Activated CD4-positive, alpha-beta T cell treated with anti-CD3 and anti-CD28 coated beads for 36 hours (primary cell): ENCODE data around the gene DRD1. TPM values are rescaled to one million over a fixed set of nuclear protein-coding genes. Genes with fewer than 3 reads are reported as not detected.

Source experiments
- ATAC-seq: fragments of 200-7000 bp; cut with Tn5 transposase; one replicate; pipeline ENCODE4 v1.10.0; 2021; ENCODE audit warnings: mild to moderate bottlenecking, moderate library complexity
- CTCF ChIA-PET: fragments of 350-600 bp; sonication (Branson Sonifier 250); formaldehyde crosslinking; loops from one replicate; lab custom pipeline; 2021; ENCODE audit warnings: antibody characterized with exemption; lab: Charles Lee
- POLR2A ChIA-PET: fragments of 350-600 bp; sonication (Branson Sonifier 250); formaldehyde crosslinking; loops from one replicate; lab custom pipeline; 2021; ENCODE audit warnings: antibody characterized with exemption, inconsistent platforms; lab: Charles Lee
- DNase-seq: peaks from one replicate; pipeline ENCODE4 v3.0.0-alpha.2; 2020
- H3K27ac Mint-ChIP-seq: one replicate; pipeline ENCODE4 v1.8.0; 2021; ENCODE audit warnings: mixed read lengths
- H3K27me3 Mint-ChIP-seq: one replicate; pipeline ENCODE4 v1.8.0; 2021; ENCODE audit warnings: mixed read lengths
- H3K36me3 Mint-ChIP-seq: one replicate; pipeline ENCODE4 v1.8.0; 2021; ENCODE audit warnings: low read depth, mixed read lengths
- H3K4me1 Mint-ChIP-seq: one replicate; pipeline ENCODE4 v1.8.0; 2021; ENCODE audit warnings: mixed read lengths
- H3K4me3 Mint-ChIP-seq: one replicate; pipeline ENCODE4 v1.8.0; 2021; ENCODE audit warnings: mild to moderate bottlenecking, moderate library complexity, mixed read lengths
- H3K9me3 Mint-ChIP-seq: one replicate; pipeline ENCODE4 v1.8.0; 2021; ENCODE audit warnings: low read depth, mixed read lengths
- intact Hi-C, 2 experiments: fragments of 100-400 bp; cut with DNase I in 1 of 2; cut with micrococcal nuclease in 1 of 2; formaldehyde crosslinking; loops; one replicate each; pipeline versions ENCODE4 v1.14.2 to v1.15.1; 2022 to 2024; cut with DNase I, micrococcal nuclease
- total RNA-seq, 2 experiments: library from RNA; stranded (reverse); gene quantifications; one replicate each; pipeline ENCODE4 v1.2.3, GENCODE V29; 2021

DRD1 gene
- not detected for total RNA-seq

DNA sequence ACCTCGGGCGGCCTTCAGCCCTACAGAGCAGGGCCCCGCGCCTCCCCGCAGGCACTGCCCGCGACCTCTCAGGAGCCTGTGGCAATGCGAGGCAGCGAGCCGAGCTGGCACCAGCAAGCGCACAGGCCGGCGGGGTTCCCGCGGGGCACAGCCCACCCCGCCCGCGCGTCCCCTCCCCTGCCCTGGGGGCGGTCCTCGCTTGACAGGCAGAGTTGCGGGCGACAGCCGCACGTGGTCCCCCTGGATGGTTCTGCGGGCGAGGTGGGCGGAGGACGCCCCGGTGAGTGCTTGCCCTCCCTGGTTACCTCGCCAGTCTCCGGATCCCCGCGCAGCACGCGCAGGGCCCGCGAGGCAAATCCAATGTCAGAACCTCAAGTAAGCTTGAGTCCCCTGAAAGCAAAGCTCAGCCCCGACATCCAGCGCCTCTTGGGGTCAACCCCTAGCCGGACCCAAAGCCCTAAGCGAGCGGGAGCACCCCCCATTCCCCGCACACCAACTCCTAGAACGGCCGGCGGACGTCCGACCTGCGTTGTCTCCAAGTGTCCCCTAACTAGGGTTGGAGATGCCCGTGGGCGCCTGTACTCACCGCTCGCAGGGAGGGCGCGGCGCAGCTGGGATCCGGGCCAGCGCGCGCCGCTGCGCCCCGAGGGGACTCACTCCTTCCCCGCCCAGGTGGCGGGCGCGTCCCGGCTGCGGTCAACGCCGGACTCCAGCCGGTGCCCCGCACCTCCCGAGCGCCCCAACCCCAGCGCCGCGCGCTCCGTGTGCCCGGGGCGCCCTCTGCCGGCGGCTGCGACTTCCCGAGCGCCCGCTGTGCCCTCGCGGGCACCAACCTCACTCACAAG is at the start of gene DRD1:
Gene DRD1, minus strand, starts transcription at position 123 of the 845 bp plus-strand sequence. CDS start 1,083 bp downstream, outside the sequence.
- Mint-ChIP-seq H3K27me3 (peaks cover 52% of the 10 kb centered on the region), H3K9me3 (no peaks in the 10 kb centered on the region), H3K27ac (no peak within 1 kb of the TSS), H3K4me1 (peaks cover 5% of the 10 kb centered on the region), H3K4me3 (peak within 1 kb of the TSS; percentile 40), H3K36me3 (no peaks in the 10 kb centered on the region)
- DNase-seq (peak; percentile 73), ATAC-seq (peak; percentile 86)
- ChIA-PET POLR2A (no interaction called here), CTCF (interaction anchor here (0.6 to 1.5 kb wide), 7 partner anchors 8 to 494 kb away, joined by 3 to 5 read pairs (median 4); no protein-coding TSS in a partner anchor)
- intact Hi-C loops: loop anchor here (1.0 kb wide), 2 partner anchors 493 to 534 kb away; no protein-coding TSS in a partner anchor

DNA sequence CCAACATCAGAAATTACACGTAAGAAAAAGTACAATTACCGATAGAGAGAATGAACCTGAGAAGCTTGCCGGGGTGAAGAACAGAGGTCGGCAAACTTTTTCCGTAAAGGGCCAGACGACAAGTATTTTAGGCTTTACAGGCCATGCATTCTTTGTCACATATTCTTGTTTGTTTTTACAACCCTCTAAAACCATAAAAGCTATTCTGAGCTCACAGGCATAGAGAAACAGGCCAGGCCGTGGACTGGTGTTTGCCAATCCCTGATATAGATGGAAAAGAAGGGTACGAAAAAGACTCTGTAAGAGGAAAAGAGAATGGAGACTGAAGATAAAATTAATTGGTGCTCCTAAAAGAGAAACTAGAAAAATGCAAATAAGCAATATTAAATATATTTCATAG is 49.7 kb upstream of the DRD1 start:
- no peak for DNase-seq
- H3K27me3 Mint-ChIP-seq: no peaks in the 10 kb centered on the region
- intact Hi-C loops: loop anchor here in 1 of 2 experiments (2.0 kb wide), 1 partner anchor 27 kb away; no protein-coding TSS in a partner anchor
- no peaks in the 10 kb centered on the region for H3K9me3 Mint-ChIP-seq
- H3K36me3 Mint-ChIP-seq: peaks cover 64% of the 10 kb centered on the region
- peak overlapping the region; percentile 45 for H3K27ac Mint-ChIP-seq
- POLR2A ChIA-PET: interaction anchor here (0.8 kb wide), 1 partner anchor 9 kb away, joined by 3 read pairs; no protein-coding TSS in a partner anchor
- no peak overlapping the region for H3K4me3 Mint-ChIP-seq
- CTCF ChIA-PET: interaction anchor here (0.8 kb wide), 1 partner anchor 1185 kb away, joined by 3 read pairs; no protein-coding TSS in a partner anchor
- peaks cover 55% of the 10 kb centered on the region for H3K4me1 Mint-ChIP-seq
- ATAC-seq: no peak

DNA sequence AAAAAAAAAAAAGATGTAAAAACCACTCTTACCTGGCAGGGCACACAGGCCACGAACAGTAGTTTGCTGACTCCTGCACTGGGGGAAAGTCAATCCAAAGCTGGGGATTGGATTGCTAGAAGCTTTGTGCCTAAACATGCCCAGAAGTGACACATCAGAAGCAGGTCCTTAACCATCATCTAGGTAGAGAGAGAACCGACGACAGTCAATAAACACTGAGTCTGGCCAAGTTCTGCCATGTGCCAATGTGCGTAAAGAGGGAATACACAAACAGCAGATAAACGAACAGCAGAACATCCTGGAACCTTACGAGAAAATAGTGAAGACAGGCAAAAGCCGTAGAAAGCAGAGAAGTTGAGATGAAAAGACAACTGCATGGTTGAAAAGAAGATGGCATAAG is 49.3 kb upstream of the DRD1 start:
- Mint-ChIP-seq H3K36me3 (peaks cover 66% of the 10 kb centered on the region), H3K4me3 (no peak overlapping the region), H3K4me1 (peaks cover 57% of the 10 kb centered on the region), H3K9me3 (no peaks in the 10 kb centered on the region), H3K27me3 (no peaks in the 10 kb centered on the region), H3K27ac (peak overlapping the region; percentile 45)
- CTCF ChIA-PET: interaction anchor here (0.8 kb wide), 1 partner anchor 1184 kb away, joined by 3 read pairs; no protein-coding TSS in a partner anchor
- no peak for DNase-seq
- intact Hi-C loops: no loop called here
- no peak for ATAC-seq
- POLR2A ChIA-PET: no interaction called here

DNA sequence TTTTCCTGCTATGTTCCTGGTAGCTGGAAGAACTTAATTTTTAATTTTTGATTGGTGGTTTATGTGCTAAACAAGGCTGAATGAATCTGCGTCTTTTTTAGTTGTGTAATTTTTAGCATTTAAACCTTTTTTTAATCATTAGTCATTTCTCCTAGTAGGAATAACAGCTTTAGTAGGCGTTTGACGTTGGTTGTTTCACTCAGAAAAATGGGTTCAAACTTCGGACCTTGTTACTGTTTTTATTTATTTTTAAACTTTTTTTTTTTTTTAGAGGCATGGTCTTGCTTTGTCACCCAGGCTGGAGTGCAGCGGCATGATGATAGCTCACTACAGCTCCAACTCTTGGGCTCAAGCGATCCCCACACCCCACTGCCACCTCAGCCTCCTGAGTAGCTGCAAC is 47.2 kb upstream of the DRD1 start:
- peaks cover 66% of the 10 kb centered on the region for H3K36me3 Mint-ChIP-seq
- ChIA-PET CTCF (interaction anchor here (0.8 to 2.0 kb wide), 6 partner anchors 9 to 209 kb away, joined by 3 to 5 read pairs (median 4); no protein-coding TSS in a partner anchor), POLR2A (interaction anchor here (0.6 to 1.5 kb wide), 2 partner anchors 10 to 27 kb away, joined by 4 to 9 read pairs; no protein-coding TSS in a partner anchor)
- intact Hi-C loops: loop anchor here in 1 of 2 experiments (2.0 kb wide), 1 partner anchor 16 kb away; no protein-coding TSS in a partner anchor
- no peak overlapping the region for H3K27ac Mint-ChIP-seq
- ATAC-seq: no peak
- H3K9me3 Mint-ChIP-seq: no peaks in the 10 kb centered on the region
- peaks cover 64% of the 10 kb centered on the region for H3K4me1 Mint-ChIP-seq
- DNase-seq: no peak
- H3K4me3 Mint-ChIP-seq: no peak overlapping the region
- H3K27me3 Mint-ChIP-seq: no peaks in the 10 kb centered on the region

DNA sequence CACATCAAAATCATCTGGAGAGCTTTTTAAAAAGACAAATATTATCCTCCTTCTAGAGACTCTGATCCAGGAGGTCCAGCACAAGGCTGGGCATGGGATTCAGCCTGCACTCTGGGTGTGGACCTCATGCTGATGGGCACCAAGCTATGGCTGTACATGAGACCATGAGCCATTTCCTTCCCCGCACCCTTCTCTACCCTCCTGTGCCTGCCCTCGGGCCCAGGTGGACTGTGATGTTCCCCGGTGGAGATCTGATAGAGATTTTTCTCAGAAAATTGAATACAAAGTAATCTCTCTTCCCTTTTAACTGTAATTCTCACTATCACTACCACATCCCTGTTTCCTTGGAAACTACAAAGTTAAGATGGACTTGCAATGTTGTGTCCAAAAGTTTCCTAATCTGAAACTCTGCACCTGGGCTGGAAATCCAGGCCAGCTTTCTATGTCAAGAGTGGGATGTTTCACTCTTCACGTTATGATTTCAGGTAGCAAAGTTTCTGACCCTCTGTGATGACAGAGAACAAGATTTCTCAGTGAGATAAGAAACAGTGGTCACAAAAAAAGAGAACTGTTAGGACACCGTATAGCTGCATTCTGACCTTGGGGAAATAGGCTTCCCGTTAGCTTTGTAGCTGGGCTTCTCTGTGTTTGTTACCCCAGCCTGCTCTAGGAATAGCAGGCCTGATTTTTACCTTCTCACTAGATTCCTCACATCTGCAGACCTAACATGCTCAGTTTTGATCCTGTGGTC is 45.9 kb upstream of the DRD1 start:
- peaks cover 72% of the 10 kb centered on the region for H3K4me1 Mint-ChIP-seq
- ChIA-PET POLR2A (interaction anchor here (1.5 kb wide), 1 partner anchor 9 kb away, joined by 9 read pairs; no protein-coding TSS in a partner anchor), CTCF (interaction anchor here (0.6 to 2.0 kb wide), 5 partner anchors 11 to 46 kb away, joined by 3 to 5 read pairs (median 4); partner anchors contain the start of gene DRD1)
- DNase-seq (no peak), ATAC-seq (no peak)
- H3K27ac Mint-ChIP-seq: peak overlapping the region; percentile 76
- no peaks in the 10 kb centered on the region for H3K27me3 Mint-ChIP-seq
- H3K4me3 Mint-ChIP-seq: no peak overlapping the region
- H3K9me3 Mint-ChIP-seq: no peaks in the 10 kb centered on the region
- H3K36me3 Mint-ChIP-seq: peaks cover 72% of the 10 kb centered on the region
- intact Hi-C loops: loop anchor here in 1 of 2 experiments (2.0 kb wide), 1 partner anchor 17 kb away; no protein-coding TSS in a partner anchor

DNA sequence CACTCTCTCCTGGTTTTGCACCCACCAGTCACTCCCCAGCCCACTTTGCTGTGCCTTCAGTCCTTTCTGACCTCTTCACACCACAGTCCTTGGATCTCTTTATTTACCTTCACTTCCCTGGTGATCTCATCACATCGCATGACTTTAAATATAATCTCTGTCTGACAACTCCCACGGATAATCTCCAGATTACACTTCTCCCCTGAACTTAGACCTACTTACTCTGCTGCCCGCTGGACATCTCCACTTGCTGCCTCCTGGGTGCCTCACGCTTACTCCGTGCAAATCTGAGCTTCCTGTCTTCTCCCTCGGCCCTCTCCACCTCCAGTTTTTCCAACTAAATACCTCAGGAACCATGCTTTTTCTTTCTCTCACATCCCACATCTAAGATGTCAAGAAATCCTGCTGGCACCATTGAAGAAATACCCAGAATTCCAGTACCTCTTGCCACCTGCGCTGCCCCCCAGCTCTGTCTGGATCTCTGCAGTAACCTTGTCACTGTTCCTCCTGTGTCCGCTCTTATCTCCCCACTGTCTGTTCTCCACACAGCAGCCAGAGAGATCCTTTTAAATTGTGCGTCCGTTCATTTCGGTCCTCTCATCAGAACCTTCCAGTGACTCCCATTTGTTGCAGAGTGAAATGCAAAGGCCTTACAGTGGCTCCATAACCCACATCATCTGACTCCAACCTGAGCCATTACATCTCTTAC is 43.7 kb upstream of the DRD1 start:
- Mint-ChIP-seq H3K27ac (peak overlapping the region; percentile 18), H3K36me3 (peaks cover 74% of the 10 kb centered on the region), H3K4me1 (peaks cover 77% of the 10 kb centered on the region), H3K9me3 (no peaks in the 10 kb centered on the region), H3K4me3 (no peak overlapping the region), H3K27me3 (no peaks in the 10 kb centered on the region)
- intact Hi-C loops: no loop called here
- DNase-seq (no peak), ATAC-seq (no peak)
- POLR2A ChIA-PET: no interaction called here
- CTCF ChIA-PET: no interaction called here

DNA sequence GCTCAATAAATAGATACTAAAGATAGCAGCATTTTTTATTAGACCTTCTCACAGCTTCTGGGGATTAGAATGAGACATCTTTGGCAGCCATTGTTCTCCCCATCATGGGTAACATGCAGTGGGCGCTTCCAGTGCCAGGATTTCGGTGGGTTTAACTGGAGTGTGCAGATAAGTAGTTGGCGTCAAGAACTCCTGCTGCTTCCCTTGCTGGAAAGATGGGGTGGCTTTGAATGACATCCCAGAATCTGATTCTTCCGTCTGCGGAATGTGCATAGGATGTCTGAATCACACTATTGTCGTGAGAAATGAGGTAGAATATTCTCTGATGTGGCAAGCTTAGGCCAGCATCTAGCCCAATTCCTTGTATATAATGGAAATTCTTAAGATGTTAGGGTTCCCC is 41.6 kb upstream of the DRD1 start:
- H3K4me1 Mint-ChIP-seq: peaks cover 92% of the 10 kb centered on the region
- ATAC-seq (no peak), DNase-seq (no peak)
- H3K9me3 Mint-ChIP-seq: no peaks in the 10 kb centered on the region
- ChIA-PET CTCF (no interaction called here), POLR2A (no interaction called here)
- intact Hi-C loops: no loop called here
- no peak overlapping the region for H3K27ac Mint-ChIP-seq
- peaks cover 83% of the 10 kb centered on the region for H3K36me3 Mint-ChIP-seq
- H3K4me3 Mint-ChIP-seq: no peak overlapping the region
- H3K27me3 Mint-ChIP-seq: no peaks in the 10 kb centered on the region

DNA sequence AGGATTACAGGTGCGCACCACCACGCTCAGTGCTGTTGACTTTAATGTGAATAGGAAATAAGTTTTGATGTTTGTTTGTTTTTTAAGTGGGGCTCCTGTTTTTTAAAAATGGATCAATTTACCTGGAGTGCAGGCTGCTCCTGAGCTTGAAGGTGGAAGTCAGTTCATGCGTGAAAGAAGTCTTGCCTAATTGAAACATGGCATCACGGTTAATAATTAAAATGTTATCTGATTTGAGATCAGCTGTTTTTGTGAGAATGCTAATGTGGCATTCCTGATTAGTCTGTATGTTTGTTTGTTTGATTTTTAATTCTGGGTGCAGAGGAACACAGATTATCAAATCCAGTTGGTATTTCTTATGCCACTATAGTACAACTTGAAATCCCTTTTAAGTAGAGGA is 40.8 kb upstream of the DRD1 start:
- Mint-ChIP-seq H3K27me3 (no peaks in the 10 kb centered on the region), H3K4me3 (no peak overlapping the region), H3K36me3 (peaks cover 85% of the 10 kb centered on the region), H3K9me3 (no peaks in the 10 kb centered on the region), H3K4me1 (peaks cover 91% of the 10 kb centered on the region), H3K27ac (no peak overlapping the region)
- CTCF ChIA-PET: no interaction called here
- intact Hi-C loops: no loop called here
- POLR2A ChIA-PET: interaction anchor here (0.6 kb wide), 1 partner anchor 9 kb away, joined by 3 read pairs; no protein-coding TSS in a partner anchor
- no peak for DNase-seq
- no peak for ATAC-seq

DNA sequence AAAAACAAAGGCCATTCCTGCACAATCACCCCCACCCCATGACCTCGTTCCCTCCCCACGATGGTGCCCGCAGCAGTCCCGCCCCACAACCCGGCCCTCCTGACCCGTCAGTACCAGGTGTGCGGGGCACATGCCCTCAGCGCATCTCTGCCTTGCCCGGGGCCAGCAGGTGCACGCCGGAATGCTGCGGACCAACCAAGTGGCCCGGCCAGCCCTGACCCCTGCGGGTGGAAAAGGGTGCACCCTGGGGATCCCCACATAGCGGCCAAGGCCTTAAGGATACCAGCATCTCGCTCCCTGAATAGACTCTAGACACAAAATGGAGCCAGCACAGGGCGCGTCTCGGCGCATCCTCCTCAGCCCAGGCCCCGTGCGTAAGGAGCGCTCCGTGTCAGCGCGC is 40.3 kb upstream of the DRD1 start:
- Mint-ChIP-seq H3K9me3 (no peaks in the 10 kb centered on the region), H3K27me3 (no peaks in the 10 kb centered on the region), H3K4me1 (peaks cover 89% of the 10 kb centered on the region), H3K36me3 (peaks cover 86% of the 10 kb centered on the region), H3K4me3 (no peak overlapping the region), H3K27ac (no peak overlapping the region)
- ATAC-seq: no peak
- ChIA-PET CTCF (no interaction called here), POLR2A (no interaction called here)
- intact Hi-C loops: no loop called here
- no peak for DNase-seq

DNA sequence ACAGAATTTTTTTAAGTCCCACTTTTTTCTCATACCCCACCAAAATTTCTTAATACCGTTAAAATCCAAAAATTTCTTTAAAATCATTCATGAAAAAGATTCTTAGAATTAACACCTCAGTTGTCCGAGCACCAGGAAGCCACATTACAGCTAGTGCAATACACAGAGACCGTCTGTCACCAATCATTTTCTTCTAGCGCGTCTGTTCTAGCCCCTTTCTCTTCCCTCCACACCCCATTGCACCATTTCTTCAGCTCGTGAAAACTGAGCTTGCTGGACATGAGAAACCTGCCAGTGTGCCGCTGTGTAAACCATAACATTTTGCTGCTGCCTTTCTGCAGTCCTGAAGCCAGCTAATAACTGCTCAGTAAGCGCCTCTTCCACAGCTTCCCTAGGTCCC is 39.4 kb upstream of the DRD1 start:
- ChIA-PET POLR2A (interaction anchor here (0.7 kb wide), 1 partner anchor 44 kb away, joined by 3 read pairs; no protein-coding TSS in a partner anchor), CTCF (interaction anchor here (2.1 kb wide), 1 partner anchor 19 kb away, joined by 9 read pairs; no protein-coding TSS in a partner anchor)
- Mint-ChIP-seq H3K9me3 (no peaks in the 10 kb centered on the region), H3K4me3 (no peak overlapping the region), H3K36me3 (peaks cover 83% of the 10 kb centered on the region), H3K4me1 (peaks cover 80% of the 10 kb centered on the region), H3K27me3 (no peaks in the 10 kb centered on the region), H3K27ac (peak overlapping the region; percentile 68)
- intact Hi-C loops: no loop called here
- no peak for ATAC-seq
- no peak for DNase-seq
